Progenitor cell of endocrine pancreas (in vitro differentiated cells): ENCODE data around the gene ANKRD23. TPM values are rescaled to one million over a fixed set of nuclear protein-coding genes. Genes with fewer than 3 reads are reported as not detected.
"Not testable (repeated sequence)": the region's sequence is repeated elsewhere in the genome, so short reads cannot be mapped to it uniquely, and the experiment has no call there.

Source experiments
- DNase-seq: peaks from one replicate; pipeline ENCODE4 v3.0.0; 2021; ENCODE audit warnings: low spot score; ENCODE audit not compliant: unreplicated experiment
- H3K27ac Mint-ChIP-seq: 2 replicates; pipeline ENCODE4 v1.8.0; 2021; ENCODE audit warnings: mild to moderate bottlenecking, moderate library complexity, mixed read lengths
- H3K27me3 Mint-ChIP-seq: 2 replicates; pipeline ENCODE4 v1.8.0; 2021; ENCODE audit warnings: mixed read lengths
- H3K36me3 Mint-ChIP-seq: 2 replicates; pipeline ENCODE4 v1.8.0; 2022; ENCODE audit warnings: mixed read lengths; ENCODE audit not compliant: insufficient read depth
- H3K4me1 Mint-ChIP-seq: 2 replicates; pipeline ENCODE4 v1.8.0; 2021; ENCODE audit warnings: low read depth, mixed read lengths
- H3K4me3 Mint-ChIP-seq: 2 replicates; pipeline ENCODE4 v1.8.0; 2021; ENCODE audit warnings: low read depth, mild to moderate bottlenecking, moderate library complexity, mixed read lengths
- H3K9me3 Mint-ChIP-seq: 2 replicates; pipeline ENCODE4 v1.8.0; 2021; ENCODE audit warnings: low read depth, mixed read lengths
- CTCF ChIP-seq: fragments of 200-600 bp; sonication (generic); IDR thresholded peaks from one replicate; pipeline ENCODE4 v1.5.0; 2021; ENCODE audit warnings: antibody characterized with exemption, mild to moderate bottlenecking; ENCODE audit not compliant: unreplicated experiment
- long read RNA-seq: library from polyadenylated mRNA; unstranded; transcript quantifications from one replicate; pipeline ENCODE4 v2.0.0, GENCODE V29; 2020
- total RNA-seq: library from RNA; stranded (reverse); gene quantifications from 2 replicates; pipeline ENCODE4 v1.2.1, GENCODE V29; 2021

ANKRD23 gene
- 6.1 and 8.3 TPM in 2 replicates for total RNA-seq
- long read RNA-seq, partial matches to known transcripts = 1 of 13 reads
- long read RNA-seq, other reads (novel, unspliced or antisense) = 12 of 13 reads

GRCh38 chr2:96843538-96844268 lies at the start of gene ANKRD23:
Gene ANKRD23, minus strand, starts transcription at chr2:96844021. Its CDS starts 29 bp downstream, at chr2:96843992.
- no peak within 1 kb of the TSS for H3K4me3 Mint-ChIP-seq
- TF ChIP-seq CTCF = no peak

GRCh38 chr2:96891591-96892333 lies 47.9 kb upstream of the ANKRD23 start:
- Mint-ChIP-seq H3K4me1 (peaks cover 28% of the 10 kb centered on the region), H3K36me3 (no peaks in the 10 kb centered on the region), H3K27ac (no peak overlapping the region), H3K4me3 (no peak overlapping the region), H3K9me3 (no peaks in the 10 kb centered on the region), H3K27me3 (peaks cover 2% of the 10 kb centered on the region)
- no peak for TF ChIP-seq CTCF
- no peak for DNase-seq

More at GRCh38 chr2:96843538-96844268, at the start of gene ANKRD23:
- no peaks in the 10 kb centered on the region for H3K4me1 Mint-ChIP-seq
- no peaks in the 10 kb centered on the region for H3K9me3 Mint-ChIP-seq
- H3K36me3 Mint-ChIP-seq = peaks cover 8% of the 10 kb centered on the region
- H3K27ac Mint-ChIP-seq = peak within 1 kb of the TSS; percentile 65
- no peaks in the 10 kb centered on the region for H3K27me3 Mint-ChIP-seq
- DNase-seq = no peak

- Mint-ChIP-seq H3K36me3 (no peaks in the 10 kb centered on the region), H3K4me1 (peaks cover 26% of the 10 kb centered on the region), H3K27ac (peak overlapping the region; percentile 20), H3K27me3 (peaks cover 7% of the 10 kb centered on the region), H3K4me3 (no peak overlapping the region), H3K9me3 (no peaks in the 10 kb centered on the region)
- no peak for TF ChIP-seq CTCF
- no peak for DNase-seq
These were observed 47.0 kb upstream of the ANKRD23 start for GRCh38 chr2:96890726-96891385.

GRCh38 chr2:96890252-96890651 lies 46.4 kb upstream of the ANKRD23 start:
- DNase-seq = no peak
- peaks cover 7% of the 10 kb centered on the region for H3K27me3 Mint-ChIP-seq
- H3K27ac Mint-ChIP-seq = peak overlapping the region; percentile 71
- no peaks in the 10 kb centered on the region for H3K9me3 Mint-ChIP-seq
- H3K4me1 Mint-ChIP-seq = peaks cover 26% of the 10 kb centered on the region
- no peaks in the 10 kb centered on the region for H3K36me3 Mint-ChIP-seq
- TF ChIP-seq CTCF = no peak
- H3K4me3 Mint-ChIP-seq = no peak overlapping the region

- H3K4me3 Mint-ChIP-seq, H3K27me3 Mint-ChIP-seq, H3K9me3 Mint-ChIP-seq, H3K27ac Mint-ChIP-seq, H3K36me3 Mint-ChIP-seq, DNase-seq: not testable (repeated sequence)
- H3K4me1 Mint-ChIP-seq = peaks cover 26% of the 10 kb centered on the region
These were observed 45.7 kb upstream of the ANKRD23 start for GRCh38 chr2:96889502-96889901.
